Non-pigmented ciliary epithelial cell (primary cell): ENCODE data around the gene RAD21L1.

Experiments used
- DNase-seq: peaks from one replicate; pipeline ENCODE4 v3.0.0-alpha.2; 2010; ENCODE audit warnings: low read depth

RAD21L1 gene

DNA sequence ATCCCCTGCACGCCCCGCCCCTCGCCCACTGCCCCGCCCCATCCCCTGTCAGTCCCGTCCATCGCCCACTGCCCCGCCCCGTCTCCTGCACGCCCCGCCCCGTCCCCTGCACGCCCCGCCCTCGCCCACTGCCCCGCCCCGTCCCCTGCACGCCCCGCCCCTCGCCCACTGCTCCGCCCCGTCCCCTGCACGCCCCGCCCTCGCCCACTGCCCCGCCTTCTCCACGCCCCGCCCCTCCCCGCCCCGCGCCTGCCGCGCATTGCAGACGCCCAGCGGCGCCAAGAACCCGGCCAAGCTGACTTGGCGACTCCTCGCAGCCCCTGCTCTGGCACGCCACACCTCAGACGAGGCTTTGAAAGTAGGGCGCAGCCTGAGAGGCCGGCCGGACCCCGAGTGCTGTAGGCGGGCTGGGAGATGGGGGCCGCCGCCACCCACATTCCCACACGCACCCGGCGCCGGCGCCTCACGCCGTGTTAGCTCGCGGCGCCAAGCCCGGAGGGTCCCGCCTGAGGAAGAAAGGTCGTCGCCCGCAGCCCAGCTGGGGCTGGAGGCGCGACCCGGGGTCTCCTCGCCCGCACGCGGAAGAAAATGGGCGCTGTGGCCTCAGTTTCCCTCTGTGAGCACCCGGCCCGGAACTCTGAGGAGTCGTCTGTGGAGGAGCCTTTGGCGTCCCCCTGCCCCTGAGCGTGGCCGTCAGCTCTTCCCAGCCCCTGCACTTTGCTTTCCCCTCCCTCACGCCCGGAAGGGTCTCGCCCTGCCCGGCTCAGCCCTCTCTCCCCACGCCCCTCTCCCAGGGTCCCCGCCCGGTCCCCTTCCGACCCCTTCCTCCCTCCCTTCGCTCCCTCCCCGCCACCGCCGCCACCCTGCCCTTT, at the start of gene RAD21L1:
TSS of gene RAD21L1 (plus strand) at position 262 of the 872 bp plus-strand sequence. CDS start 2,410 bp downstream, outside the sequence.
- DNase-seq, result peak; percentile 18

DNA sequence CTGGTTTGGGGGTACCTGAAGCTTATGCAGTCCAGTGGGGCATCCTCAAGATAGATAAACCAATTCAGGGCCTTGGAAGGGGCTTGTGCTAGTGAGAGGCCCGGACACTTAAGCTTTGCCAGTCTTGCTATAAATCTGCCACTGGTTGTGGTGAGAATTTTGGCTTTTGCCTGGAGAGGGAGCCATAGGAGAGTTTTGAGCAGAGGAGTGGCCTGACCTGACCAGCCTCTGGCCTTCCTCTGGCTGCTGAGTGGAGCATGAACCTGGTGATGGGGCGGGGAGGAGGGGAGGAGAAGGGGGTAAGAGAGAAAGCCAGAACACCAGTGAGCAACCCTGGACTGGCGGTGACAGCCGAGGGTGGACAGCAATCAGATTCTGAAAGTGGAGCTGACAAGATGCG, 48.2 kb upstream of the RAD21L1 start:
- no peak for DNase-seq

DNA sequence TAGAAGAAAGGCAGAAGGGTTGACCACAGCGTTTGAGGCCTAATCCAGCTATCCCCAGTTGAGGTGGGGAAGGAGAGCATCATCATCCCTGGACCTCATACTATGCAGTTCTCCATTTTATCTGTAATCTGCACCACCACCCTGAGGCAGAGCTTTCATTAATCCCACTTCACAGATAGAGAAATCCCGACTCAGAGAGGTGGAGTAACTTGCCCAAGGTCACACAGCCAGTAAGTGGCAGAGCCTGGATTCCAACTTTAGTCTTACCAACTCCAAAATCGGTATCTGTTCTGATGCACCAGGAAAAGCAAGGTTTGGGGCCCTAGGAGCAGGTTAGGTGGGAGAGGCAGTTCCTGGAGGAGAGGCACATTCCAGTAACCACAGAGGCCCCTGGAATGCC, 47.7 kb upstream of the RAD21L1 start:
- DNase-seq, result no peak

DNA sequence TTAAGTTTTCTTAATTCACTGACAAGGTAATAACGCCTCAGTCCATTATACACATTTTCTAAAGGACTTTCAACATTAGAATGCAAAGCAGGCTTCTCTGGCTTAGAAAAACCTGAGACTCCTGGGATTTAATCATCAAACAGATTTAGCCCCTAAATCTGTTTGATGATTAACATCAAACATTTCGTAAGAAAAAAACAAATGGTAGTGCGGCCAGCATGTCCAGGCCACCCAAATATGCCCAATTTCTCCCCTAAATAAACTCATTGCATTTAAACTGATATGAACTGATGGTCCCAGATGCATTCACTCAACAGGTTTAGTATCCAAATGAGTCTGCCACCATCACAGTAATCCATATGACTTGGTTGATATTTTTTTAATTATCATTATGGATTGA, 47.2 kb upstream of the RAD21L1 start:
- no peak for DNase-seq

DNA sequence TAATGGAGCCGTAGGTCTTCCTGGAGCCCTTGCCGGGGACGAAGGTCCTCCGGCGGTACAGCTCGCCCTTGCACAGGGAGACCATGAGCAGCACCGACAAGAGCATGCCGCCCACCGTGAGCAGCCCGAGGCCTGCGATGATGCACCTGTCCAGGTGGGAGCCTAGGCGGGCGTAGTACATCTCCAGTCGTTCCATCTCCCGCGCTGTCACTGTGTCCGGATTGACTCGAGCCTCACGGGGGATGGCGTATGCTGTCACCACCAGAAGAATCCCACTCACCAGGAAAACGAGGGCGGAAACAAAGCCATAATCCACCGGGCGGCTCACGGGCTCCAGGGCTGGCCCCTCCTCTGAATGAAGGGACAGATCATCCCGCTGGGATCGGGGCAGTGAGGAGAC, 44.9 kb upstream of the RAD21L1 start:
- DNase-seq, result no peak

DNA sequence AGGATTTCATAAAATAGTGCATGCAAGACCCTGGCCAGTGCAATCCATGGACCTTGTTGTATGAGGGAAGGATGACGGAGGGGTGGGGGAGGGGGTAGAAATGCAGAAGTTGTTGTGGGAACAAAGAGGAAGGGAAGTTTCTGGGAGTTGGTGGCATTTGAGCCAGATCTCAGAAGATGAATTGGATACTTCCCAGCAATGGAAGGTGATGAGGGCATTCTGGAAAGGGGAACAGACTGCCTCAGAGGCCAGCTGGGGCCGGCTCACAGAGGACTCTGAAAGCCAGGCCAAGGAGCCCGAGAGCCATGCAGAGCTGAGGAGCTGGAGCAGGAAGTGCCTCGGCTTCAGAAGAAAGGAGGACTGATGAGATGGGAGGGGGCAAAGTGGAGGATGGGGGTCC, 43.7 kb upstream of the RAD21L1 start:
- no peak for DNase-seq

DNA sequence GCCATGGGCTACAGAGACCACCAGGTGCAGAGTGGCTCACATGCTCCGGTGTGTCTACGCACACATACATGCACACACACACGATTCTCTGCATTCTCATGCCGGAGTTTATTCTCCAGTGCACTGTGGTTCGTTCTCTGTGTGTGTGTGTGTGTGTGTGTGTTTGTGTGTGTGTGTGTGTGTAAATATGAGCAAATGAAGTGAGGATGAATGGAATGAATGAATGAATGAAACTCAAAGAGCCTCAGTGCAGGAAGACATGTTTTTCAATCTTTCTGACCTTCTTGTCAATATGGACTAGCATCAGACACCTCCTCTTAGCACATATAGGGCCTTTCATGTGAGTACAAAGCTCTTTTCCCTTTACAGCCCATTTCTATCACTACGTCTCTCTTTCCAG, 42.7 kb upstream of the RAD21L1 start:
- DNase-seq, result no peak

DNA sequence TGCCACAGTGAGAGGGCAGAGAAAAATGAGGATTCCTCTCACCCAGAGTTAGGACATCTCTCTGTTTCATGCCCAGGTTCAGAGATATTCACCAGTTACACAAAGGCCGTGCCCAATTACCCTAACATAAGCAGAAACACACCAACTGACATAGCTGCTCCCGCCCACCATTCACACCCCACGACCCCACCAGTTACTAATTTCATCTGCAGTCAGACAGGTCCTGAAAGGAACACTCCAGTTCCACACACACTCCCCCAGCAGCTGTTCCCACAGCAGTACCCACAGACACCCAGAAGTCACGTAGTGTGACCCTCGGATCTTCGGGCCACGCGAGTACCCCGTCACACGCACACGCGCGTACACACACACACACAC, 41.6 kb upstream of the RAD21L1 start:
- DNase-seq, result no peak

DNA sequence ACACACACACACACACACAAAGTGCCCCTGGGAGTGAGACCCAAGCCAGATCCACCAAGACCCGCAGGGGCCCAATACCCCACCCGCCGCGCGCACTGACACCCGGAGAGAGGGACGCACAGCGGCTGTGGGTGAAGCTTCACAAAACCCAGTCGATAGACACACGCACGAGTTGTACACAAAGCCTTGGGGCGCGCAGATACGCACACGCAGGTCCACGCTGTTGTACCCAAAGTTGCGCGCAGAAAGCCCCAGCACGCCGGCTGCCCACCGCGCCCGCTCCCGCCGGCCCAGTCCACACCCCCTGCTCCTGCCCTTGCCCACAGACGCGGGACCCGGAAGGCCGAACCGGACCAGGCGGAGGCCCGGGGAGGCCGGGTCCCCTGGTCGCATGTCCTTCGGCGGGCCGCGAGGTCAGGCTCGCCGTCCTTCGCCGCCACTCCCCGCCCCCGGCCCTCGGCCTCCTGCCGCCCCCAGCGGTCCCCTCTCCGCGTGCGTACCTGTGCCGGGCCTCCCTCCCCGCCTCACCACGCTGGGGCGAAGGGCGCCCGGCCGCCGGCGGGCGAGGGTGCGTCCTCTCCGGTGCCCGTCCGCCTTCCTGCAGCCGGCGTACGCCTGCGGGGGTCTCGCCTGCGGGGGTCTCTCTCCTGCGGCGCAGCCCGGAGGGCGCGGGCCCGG, 41.1 kb upstream of the RAD21L1 start, which contains the start of gene TMEM74B:
TSS of gene TMEM74B (minus strand) at position 344 of the 678 bp plus-strand sequence. CDS start 1,180 bp downstream, outside the sequence.
- DNase-seq, result no peak

DNA sequence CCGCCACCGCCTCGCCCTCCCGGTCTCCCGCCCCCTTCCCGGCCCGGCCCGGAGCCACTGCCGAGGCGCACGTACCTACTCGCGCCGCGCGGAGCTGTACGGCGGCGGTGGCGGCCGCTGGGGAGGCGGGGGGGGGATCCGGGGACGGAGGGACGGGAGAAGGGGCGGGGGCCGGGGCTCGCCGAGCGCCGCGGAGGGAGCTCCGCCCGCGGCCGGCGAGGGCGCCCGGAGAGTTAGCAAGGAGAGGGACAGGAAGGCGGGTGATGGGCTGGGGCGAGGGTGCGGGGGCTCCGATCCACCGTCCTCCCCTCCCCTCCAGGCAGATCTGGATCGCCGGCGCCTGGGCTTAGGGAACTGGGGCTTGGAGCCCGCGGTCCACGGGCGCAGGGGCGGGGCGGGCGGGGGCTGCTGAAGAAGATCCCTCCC, 40.5 kb upstream of the RAD21L1 start:
- no peak for DNase-seq

DNA sequence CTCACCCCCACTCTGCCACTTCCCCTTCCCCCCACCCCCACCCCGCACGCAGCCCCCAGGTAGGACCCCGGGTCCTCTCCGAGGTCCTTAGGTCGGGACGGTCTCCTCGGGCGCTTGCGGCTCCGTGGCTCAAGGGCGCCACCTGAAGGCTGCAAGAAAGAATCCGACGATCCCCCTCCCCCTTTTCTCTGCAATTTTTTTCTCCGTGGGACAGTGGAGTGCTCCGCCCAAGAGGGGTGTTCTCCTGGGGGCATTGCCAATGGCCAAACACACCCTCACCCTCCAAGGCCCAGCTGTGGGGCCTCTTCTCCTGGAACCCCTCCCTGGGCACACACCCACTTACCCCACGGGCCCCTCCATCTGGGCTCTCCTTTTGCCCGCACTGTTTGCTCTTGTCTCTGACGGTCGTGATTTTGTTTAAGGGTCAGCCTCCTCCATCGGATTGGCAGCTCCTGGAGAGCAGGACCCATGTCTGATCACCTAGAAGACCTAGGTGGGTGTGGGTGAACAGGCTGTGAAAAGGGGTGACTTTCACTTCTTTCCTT, 40.0 kb upstream of the RAD21L1 start:
- no peak for DNase-seq

DNA sequence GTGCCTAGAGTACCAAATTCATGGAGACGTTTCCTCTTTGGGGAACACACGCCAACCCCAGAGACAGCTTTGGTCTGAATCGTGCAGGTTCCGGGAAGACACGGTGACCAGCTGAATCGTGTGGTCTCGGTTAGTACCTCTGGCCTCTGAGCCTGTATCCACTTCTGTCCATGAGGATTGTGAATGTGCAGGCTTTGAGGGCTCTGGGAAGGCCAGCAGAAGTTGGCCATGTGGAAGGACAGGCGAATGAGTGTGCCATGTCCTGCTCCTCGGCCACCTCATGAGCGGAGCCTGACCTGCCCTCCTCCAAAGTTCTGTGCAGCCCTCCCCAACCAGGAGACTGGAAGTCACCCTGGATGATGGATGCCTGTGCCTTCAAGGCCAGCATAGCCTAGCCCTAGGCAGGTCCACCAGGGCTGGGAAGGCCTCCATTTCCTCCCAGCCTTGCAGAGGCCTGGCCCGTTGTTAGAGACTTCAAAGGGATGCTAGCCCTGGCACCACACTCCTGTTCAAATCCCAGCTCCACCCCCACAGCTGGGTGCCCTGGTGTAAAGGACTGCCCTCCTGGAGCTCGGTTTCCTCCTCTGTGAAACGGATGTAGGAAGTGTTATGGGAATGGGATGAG, 39.4 kb upstream of the RAD21L1 start:
- no peak for DNase-seq

DNA sequence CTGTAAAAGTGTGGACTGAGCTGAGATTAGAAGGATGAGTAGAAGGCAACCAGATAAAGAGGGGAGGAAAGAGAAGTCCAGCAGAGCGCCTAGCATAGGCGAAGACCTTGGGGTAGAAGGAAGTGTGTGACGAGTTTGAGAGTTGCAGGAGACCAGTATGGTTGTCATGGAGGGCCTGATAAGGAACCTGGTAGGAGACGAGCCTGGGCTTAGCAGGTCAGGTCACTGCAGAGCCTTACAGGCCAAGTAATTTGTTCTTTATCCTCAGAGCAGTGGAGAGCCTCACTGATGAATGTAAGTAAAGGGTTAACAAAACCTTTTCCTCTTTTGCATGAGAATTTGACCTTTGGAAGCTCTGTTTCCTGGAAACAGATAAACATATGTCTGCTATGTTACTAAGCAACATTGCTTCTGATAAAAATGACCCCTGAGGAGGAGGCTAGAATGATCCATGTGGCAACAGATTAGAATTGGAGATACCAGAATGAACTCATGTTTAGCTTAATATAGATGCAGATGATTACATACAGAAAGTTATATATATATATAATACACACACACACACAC, 38.2 kb upstream of the RAD21L1 start:
- DNase-seq, result no peak

DNA sequence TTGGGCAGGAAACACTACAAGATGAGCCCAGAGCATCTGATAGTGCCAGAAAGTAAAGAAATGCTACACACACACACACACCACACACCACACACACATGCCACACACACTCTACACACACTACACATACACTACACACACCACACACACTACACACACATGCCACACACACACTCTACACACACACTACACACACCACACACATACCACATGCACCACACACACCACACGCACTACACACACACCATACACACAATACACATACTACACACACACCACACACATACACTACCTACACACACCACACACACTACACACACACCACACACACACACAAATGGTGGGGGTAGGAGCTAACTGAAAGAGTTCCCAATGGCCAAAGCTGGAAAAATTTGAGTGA, 37.5 kb upstream of the RAD21L1 start:
- no peak for DNase-seq

DNA sequence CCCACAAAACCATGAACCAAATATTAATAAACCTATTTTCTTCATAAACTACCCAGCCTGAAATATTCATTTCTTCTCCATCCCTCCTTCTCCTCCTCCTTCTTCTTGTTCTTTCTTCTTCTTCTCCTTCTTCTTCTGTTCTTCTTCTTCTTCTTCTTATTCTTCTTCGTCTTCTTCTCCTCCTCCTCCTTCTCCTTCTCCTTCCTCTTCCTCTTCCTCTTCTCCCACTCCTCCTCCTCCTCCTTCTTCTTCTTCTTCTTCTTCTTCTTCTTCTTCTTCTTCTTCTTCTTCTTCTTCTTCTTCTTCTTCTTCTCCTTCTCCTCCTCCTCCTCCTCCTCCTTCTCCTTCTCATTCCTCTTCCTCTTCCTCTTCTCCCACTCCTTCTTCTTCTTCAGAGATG, 36.0 kb upstream of the RAD21L1 start:
- no peak for DNase-seq

DNA sequence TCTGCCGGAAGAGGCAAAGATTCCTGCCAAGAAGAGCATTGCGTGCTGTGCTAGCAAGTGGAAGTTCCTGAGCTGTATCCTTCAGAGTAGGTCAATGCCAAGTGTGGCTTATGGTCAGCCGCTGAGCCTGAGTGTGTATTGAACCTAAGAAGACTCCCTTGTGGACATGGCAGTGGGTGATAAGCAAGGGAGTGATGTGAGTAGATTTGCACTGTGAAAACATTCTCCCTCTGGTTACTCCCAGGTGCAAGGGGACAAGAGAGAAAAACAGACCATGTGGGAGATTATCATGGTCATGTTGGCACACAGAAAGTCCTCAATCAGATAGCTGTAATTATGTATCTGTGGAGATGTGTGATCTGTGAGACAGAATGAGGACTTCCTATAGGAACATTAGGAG, 35.0 kb upstream of the RAD21L1 start:
- no peak for DNase-seq

DNA sequence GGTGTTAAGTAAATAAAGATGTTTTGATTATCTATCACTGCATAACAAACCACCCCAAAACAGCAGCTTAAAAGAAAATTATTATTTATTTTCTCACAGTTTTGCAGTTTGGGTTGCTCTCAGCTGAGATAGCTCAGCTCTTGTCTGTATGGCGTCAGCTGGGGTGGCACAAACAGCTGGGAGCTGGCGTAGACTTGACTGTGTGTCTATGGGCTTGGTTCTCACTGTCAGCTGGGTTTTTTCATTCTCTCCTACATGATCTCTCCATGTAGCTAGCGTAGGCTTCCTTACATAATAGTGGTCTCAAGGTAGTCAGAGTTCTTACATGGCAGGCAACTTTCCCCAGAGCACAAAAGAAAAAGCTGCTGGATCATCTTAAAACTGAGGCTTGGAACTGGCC, 34.5 kb upstream of the RAD21L1 start:
- DNase-seq, result no peak

DNA sequence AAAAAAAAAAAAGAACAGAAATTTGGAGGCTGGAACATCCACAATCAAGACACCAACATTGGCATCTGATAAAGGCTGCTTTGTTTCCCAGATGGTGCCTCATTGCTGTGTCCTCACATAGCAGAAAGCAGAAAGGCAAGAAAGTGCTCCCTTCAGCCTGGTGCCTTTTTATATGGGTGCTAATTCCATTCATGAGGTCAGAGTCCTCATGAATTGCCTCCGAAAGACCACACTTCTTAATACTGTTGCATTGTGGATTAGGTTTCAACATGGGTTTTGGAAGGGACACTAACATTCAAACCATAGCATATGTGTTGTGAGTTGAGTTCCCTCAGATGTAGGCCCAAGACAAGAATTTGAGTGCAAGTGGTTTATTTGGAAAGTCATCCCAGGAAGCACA, 30.6 kb upstream of the RAD21L1 start:
- no peak for DNase-seq

DNA sequence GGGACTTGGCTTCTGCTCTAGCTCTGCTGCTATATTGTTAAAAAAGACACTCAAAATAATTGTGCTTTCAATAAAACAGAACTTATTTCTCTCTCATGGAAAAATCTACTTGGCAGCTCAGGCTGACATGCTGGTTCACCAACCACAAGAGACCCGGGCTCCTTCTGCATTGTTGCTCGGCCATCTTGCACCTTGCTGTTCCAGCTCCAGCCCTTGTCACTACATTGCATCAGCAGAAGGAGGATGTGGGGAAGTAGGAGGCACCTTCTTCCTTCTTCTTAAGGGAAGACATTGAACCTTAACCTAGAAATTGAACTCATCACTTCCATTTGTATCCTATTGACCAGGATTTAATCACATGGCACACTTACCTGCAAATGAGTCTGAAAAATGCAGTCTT, 29.2 kb upstream of the RAD21L1 start:
- no peak for DNase-seq

DNA sequence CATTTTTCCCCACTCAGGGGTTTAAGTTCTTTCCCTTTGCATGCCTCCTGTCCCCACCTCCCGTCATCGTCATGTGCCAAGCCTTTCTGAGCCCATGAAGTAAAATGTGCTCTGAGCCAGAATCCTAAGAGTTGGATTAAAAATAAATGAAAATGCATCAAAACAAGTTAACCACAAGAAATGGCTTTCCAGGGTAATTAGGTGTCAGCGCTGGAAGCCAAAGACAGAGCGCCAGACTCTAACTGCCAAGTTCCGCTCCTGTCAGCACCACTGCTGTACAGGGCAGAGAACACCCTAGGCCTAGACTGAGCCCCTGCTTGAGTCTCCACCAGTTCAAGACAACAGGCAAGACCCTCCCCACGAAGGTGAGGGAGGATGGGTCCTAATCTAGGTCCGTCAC, 28.0 kb upstream of the RAD21L1 start:
- DNase-seq, result no peak

DNA sequence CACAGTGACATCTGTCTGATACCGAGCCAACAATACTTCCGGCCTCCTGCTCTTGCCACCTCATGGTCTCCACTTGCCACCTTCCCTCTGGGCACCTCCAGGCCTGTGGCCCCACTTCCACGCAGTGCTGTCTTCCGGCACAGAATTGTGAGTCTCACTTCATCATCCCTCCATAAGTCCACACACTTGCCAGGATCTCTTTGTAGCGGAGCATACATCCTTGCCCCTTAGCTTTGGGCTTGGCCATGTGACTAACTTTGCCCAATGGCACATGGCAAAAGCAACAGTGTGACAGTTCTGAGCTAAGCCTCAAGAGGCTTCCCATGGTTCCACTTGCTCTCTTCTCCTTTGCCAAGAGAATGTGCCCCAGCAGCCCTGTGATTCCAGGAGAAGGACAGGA, 27.1 kb upstream of the RAD21L1 start:
- DNase-seq, result no peak

DNA sequence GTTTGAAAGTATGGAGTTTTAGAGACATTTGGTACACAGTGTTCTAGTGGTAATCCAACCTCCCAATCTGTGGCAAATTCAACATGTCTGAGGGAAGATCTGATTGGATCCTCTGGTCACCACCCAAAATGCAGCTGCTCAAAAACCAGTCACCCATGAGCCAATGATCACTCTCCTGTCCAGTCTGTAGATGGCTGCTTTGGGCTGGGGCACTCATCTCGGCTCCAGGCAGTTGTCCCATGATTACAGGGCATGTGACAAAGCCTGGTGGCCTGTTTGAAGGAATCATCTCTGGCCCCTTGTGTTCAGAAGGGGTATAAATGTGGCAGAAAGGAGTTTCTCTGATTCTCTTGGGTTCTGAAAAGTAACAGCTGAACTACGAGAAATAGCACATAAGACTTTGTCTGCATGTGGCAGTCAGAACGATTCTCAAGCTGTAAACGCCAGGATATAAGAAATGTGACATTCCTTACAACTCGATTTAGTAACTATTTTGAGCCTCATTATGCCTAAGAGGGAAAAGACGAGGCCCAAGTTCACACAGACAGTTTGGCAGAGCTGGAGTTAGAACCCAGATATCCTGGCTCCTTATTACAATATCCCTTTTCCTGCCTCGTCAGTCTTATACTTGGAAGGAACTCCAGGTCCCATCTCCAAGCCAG, 26.5 kb upstream of the RAD21L1 start:
- DNase-seq, result no peak
